ENCODE results near the gene TSC2. TPM values are rescaled to one million over a fixed set of nuclear protein-coding genes. Genes with fewer than 3 reads are reported as not detected.

Gene TSC2
- polyA plus RNA-seq, 1 donor from 2014 or later = 69.2 TPM

- TF ChIP-seq TAF1 (IDR thresholded peaks at IDR 0.05; ENCODE audit: low read depth) = no peak
Measured at GRCh38 chr16:2093793-2094192, 46.0 kb downstream of the TSC2 start (continued).

DNA sequence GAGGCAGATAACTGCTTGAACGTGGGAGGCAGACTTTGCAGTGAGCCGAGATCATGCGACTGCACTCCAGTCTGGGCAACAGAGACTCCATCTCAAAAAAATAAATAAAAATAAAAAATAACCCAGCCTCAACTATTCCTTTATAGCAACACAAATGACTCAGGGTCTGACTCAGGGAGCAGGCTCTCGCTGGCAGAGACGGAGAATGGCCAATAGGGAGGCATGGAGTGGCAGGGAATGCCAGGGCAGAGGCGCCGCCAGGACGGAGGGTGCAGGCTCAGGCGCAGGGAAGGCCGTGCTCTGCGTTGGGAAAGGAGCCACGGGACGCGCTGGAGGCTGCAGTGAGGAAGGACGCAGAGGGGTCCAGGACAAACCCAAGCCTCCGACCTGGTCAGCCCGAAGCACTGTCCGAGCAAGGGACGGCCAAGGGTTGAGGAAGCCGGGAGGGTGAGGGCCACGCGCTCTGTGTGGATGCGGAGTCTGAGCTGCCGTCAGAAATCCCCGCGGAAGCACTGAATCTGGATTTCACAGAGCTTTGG is 47.6 kb downstream of the TSC2 start:
- Histone ChIP-seq H3K9me3 (ENCODE audit: low read length) (no peaks in the 10 kb centered on the region), H3K4me3 (ENCODE audit: low read length) (no peak overlapping the region), H3K27me3 (ENCODE audit: insufficient read depth, low read depth, low read length) (no peaks in the 10 kb centered on the region), H3F3A (ENCODE audit: insufficient read depth, low read length, poor library complexity, severe bottlenecking) (no peaks in the 10 kb centered on the region), H3K9ac (ENCODE audit: low read length) (no peak overlapping the region), H3K36me3 (ENCODE audit: insufficient read depth, low read length) (no peaks in the 10 kb centered on the region), H3K4me2 (ENCODE audit: low read length) (no peak overlapping the region), H4K20me1 (ENCODE audit: insufficient read depth) (no peaks in the 10 kb centered on the region), H3K27ac (ENCODE audit: low read length) (no peak overlapping the region), H2AFZ (ENCODE audit: low read depth, low read length) (no peak overlapping the region), H3K9me2 (ENCODE audit: insufficient read depth, low read length) (no peaks in the 10 kb centered on the region), H3K79me2 (replicated peaks; ENCODE audit: insufficient read depth, low read length) (no peaks in the 10 kb centered on the region)
- no peak for TF ChIP-seq MXI1 (conservative IDR thresholded peaks at IDR 0.05; ENCODE audit: poor library complexity, severe bottlenecking)
- TF ChIP-seq POLR2AphosphoS5 (IDR thresholded peaks at IDR 0.05) = no peak
- TF ChIP-seq EP300 (conservative IDR thresholded peaks at IDR 0.05; ENCODE audit: poor library complexity, severe bottlenecking) = no peak
- TF ChIP-seq RAD21 (conservative IDR thresholded peaks at IDR 0.05) = no peak

DNA sequence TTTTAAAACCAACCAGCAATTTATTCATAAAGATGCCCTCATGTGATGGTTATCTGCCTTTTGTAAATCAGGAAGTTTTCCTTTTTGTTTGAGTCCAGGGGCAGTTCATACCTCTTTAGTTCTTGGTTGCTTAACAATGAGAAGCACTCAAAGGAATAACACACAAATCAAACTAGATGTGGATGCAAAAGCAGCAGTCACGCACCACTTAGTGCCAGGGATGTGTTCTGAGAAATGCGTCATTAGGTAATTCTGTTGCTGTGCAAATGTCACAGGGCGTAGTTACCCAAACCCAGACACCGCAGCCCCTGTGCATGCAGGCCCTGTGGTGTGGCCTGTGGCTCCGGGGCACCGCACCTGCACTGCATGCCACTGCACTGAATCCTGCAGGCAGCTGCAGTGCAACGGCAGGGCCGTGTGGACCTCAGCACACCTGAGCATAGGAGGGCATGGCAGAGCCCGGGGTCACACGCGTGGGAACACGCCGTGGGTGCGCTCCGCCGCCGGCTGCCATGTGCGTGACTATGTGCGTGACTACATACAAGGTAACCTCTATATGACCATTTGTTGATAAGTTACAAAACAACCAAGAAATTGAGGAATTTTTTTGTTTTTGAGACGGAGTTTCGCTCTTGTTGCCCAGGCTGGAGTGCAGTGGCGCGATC is 48.3 kb downstream of the TSC2 start:
- Histone ChIP-seq H3F3A (ENCODE audit: insufficient read depth, low read length, poor library complexity, severe bottlenecking) (no peaks in the 10 kb centered on the region), H4K20me1 (ENCODE audit: insufficient read depth) (no peaks in the 10 kb centered on the region), H3K9me2 (ENCODE audit: insufficient read depth, low read length) (no peaks in the 10 kb centered on the region), H3K9me3 (ENCODE audit: low read length) (no peaks in the 10 kb centered on the region), H2AFZ (ENCODE audit: low read depth, low read length) (no peak overlapping the region), H3K27me3 (ENCODE audit: insufficient read depth, low read depth, low read length) (no peaks in the 10 kb centered on the region), H3K79me2 (replicated peaks; ENCODE audit: insufficient read depth, low read length) (no peaks in the 10 kb centered on the region), H3K27ac (ENCODE audit: low read length) (no peak overlapping the region), H3K4me2 (ENCODE audit: low read length) (no peak overlapping the region), H3K36me3 (ENCODE audit: insufficient read depth, low read length) (no peaks in the 10 kb centered on the region), H3K9ac (ENCODE audit: low read length) (no peak overlapping the region), H3K4me3 (ENCODE audit: low read length) (no peak overlapping the region)
- TF ChIP-seq RAD21 (conservative IDR thresholded peaks at IDR 0.05) (no peak), EP300 (conservative IDR thresholded peaks at IDR 0.05; ENCODE audit: poor library complexity, severe bottlenecking) (no peak), POLR2AphosphoS5 (IDR thresholded peaks at IDR 0.05) (no peak), MXI1 (conservative IDR thresholded peaks at IDR 0.05; ENCODE audit: poor library complexity, severe bottlenecking) (no peak), TAF1 (IDR thresholded peaks at IDR 0.05; ENCODE audit: low read depth) (no peak), SMC3 (conservative IDR thresholded peaks at IDR 0.05; ENCODE audit: poor library complexity) (no peak), EZH2 (IDR thresholded peaks at IDR 0.05; ENCODE audit: borderline replicate concordance, insufficient read depth, low read length, poor library complexity, severe bottlenecking) (no peak)
- TF ChIP-seq, protein P1, sequence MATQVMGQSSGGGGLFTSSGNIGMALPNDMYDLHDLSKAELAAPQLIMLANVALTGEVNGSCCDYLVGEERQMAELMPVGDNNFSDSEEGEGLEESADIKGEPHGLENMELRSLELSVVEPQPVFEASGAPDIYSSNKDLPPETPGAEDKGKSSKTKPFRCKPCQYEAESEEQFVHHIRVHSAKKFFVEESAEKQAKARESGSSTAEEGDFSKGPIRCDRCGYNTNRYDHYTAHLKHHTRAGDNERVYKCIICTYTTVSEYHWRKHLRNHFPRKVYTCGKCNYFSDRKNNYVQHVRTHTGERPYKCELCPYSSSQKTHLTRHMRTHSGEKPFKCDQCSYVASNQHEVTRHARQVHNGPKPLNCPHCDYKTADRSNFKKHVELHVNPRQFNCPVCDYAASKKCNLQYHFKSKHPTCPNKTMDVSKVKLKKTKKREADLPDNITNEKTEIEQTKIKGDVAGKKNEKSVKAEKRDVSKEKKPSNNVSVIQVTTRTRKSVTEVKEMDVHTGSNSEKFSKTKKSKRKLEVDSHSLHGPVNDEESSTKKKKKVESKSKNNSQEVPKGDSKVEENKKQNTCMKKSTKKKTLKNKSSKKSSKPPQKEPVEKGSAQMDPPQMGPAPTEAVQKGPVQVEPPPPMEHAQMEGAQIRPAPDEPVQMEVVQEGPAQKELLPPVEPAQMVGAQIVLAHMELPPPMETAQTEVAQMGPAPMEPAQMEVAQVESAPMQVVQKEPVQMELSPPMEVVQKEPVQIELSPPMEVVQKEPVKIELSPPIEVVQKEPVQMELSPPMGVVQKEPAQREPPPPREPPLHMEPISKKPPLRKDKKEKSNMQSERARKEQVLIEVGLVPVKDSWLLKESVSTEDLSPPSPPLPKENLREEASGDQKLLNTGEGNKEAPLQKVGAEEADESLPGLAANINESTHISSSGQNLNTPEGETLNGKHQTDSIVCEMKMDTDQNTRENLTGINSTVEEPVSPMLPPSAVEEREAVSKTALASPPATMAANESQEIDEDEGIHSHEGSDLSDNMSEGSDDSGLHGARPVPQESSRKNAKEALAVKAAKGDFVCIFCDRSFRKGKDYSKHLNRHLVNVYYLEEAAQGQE (IDR thresholded peaks at IDR 0.05; ENCODE audit: borderline replicate concordance) = no peak
- TF ChIP-seq, protein P2, sequence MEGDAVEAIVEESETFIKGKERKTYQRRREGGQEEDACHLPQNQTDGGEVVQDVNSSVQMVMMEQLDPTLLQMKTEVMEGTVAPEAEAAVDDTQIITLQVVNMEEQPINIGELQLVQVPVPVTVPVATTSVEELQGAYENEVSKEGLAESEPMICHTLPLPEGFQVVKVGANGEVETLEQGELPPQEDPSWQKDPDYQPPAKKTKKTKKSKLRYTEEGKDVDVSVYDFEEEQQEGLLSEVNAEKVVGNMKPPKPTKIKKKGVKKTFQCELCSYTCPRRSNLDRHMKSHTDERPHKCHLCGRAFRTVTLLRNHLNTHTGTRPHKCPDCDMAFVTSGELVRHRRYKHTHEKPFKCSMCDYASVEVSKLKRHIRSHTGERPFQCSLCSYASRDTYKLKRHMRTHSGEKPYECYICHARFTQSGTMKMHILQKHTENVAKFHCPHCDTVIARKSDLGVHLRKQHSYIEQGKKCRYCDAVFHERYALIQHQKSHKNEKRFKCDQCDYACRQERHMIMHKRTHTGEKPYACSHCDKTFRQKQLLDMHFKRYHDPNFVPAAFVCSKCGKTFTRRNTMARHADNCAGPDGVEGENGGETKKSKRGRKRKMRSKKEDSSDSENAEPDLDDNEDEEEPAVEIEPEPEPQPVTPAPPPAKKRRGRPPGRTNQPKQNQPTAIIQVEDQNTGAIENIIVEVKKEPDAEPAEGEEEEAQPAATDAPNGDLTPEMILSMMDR (IDR thresholded peaks at IDR 0.05; ENCODE audit: poor library complexity, severe bottlenecking) = no peak
